ENCODE measurements around the gene FMNL2.

FMNL2 gene

GRCh38 chr2:152452256-152452973, 117.4 kb downstream of the FMNL2 start:
- no peak for DNase-seq

- DNase-seq = no peak
Measured at GRCh38 chr2:152453129-152453911, 118.3 kb downstream of the FMNL2 start.

GRCh38 chr2:152454371-152454770, 119.4 kb downstream of the FMNL2 start:
- DNase-seq = no peak

GRCh38 chr2:152454960-152455359, 120.0 kb downstream of the FMNL2 start:
- DNase-seq = no peak

- no peak for DNase-seq
Measured at GRCh38 chr2:152455738-152456137, 120.8 kb downstream of the FMNL2 start.

GRCh38 chr2:152456262-152456661, 121.3 kb downstream of the FMNL2 start:
- no peak for DNase-seq

GRCh38 chr2:152458441-152458940, 123.5 kb downstream of the FMNL2 start:
- no peak for DNase-seq

GRCh38 chr2:152459091-152459490, 124.1 kb downstream of the FMNL2 start:
- DNase-seq = no peak

GRCh38 chr2:152460567-152460966, 125.6 kb downstream of the FMNL2 start:
- no peak for DNase-seq

GRCh38 chr2:152462120-152462519, 127.1 kb downstream of the FMNL2 start:
- DNase-seq = no peak

GRCh38 chr2:152462779-152463178, 127.8 kb downstream of the FMNL2 start:
- DNase-seq = no peak

- DNase-seq = no peak
Measured at GRCh38 chr2:152464851-152465470, 130.0 kb downstream of the FMNL2 start.

- no peak for DNase-seq
Measured at GRCh38 chr2:152465541-152465940, 130.6 kb downstream of the FMNL2 start.

- no peak for DNase-seq
Measured at GRCh38 chr2:152466041-152466440, 131.1 kb downstream of the FMNL2 start.

GRCh38 chr2:152466980-152467676, 132.2 kb downstream of the FMNL2 start:
- no peak for DNase-seq

- DNase-seq = no peak
Measured at GRCh38 chr2:152467677-152468410, 132.9 kb downstream of the FMNL2 start.

GRCh38 chr2:152468899-152469692, 134.1 kb downstream of the FMNL2 start:
- DNase-seq = no peak

GRCh38 chr2:152470861-152471854, 136.2 kb downstream of the FMNL2 start:
- DNase-seq = no peak

GRCh38 chr2:152472481-152472887, 137.5 kb downstream of the FMNL2 start:
- no peak for DNase-seq
